H1 (cell line): ENCODE data around the gene GRIP2. TPM values are rescaled to one million over a fixed set of nuclear protein-coding genes. Genes with fewer than 3 reads are reported as not detected.

ENCODE experiments used
- CTCF ChIA-PET: fragments of 300-600 bp; sonication (Branson Sonifier 250); formaldehyde crosslinking; loops from one replicate; lab custom pipeline; 2021; ENCODE audit not compliant: partially characterized antibody; lab: Charles Lee
- POLR2A ChIA-PET: fragments of 300-600 bp; sonication (Branson Sonifier 250); formaldehyde crosslinking; loops from one replicate; lab custom pipeline; 2021; ENCODE audit warnings: inconsistent platforms; ENCODE audit not compliant: partially characterized antibody; lab: Charles Lee
- DNase-seq, 2 experiments: peaks; one replicate each; pipeline versions ENCODE4 v3.0.0 to v3.0.0-alpha.2; 2010 to 2022; ENCODE audit warnings: low spot score in 2 of 2, low read depth in 1 of 2, mixed read lengths in 1 of 2
- FAIRE-seq: peaks from 2 replicates; lab custom pipeline; 2011; peaks lifted over from hg19 to GRCh38; lab: Jason Lieb, UNC
- H2AFZ ChIP-seq: 2 replicates; pipeline ENCODE4 v1.8.1; 2012; ENCODE audit warnings: low read length, inconsistent platforms
- H2AK5ac ChIP-seq: 2 replicates; pipeline ENCODE4 v1.6.1; 2013; ENCODE audit warnings: low read depth, low read length
- H2BK120ac ChIP-seq: replicated peaks from 2 replicates; pipeline ENCODE3; 2013; ENCODE audit warnings: low read depth, low read length, inconsistent platforms
- H2BK12ac ChIP-seq: 2 replicates; pipeline ENCODE4 v1.6.1; 2013; ENCODE audit warnings: low read depth, low read length
- H2BK15ac ChIP-seq: 2 replicates; pipeline ENCODE4 v1.6.1; 2013; ENCODE audit warnings: low read length
- H2BK20ac ChIP-seq: 2 replicates; pipeline ENCODE4 v1.6.1; 2013; ENCODE audit warnings: low read length
- H2BK5ac ChIP-seq: 2 replicates; pipeline ENCODE4 v1.6.1; 2013; ENCODE audit warnings: low read depth, low read length
- H3K14ac ChIP-seq: 2 replicates; pipeline ENCODE4 v1.6.1; 2013; ENCODE audit warnings: inconsistent platforms; ENCODE audit not compliant: insufficient read length
- H3K18ac ChIP-seq: 2 replicates; pipeline ENCODE4 v1.6.1; 2013; ENCODE audit warnings: low read length; ENCODE audit errors: extremely low read depth
- H3K23ac ChIP-seq: 2 replicates; pipeline ENCODE4 v1.6.1; 2013; ENCODE audit warnings: inconsistent platforms; ENCODE audit not compliant: insufficient read length
- H3K23me2 ChIP-seq: 2 replicates; pipeline ENCODE4 v1.6.1; 2013; ENCODE audit warnings: low read depth, low read length
- H3K27ac ChIP-seq: 2 replicates; pipeline ENCODE4 v1.6.1; 2011; ENCODE audit warnings: low read depth, low read length, inconsistent platforms
- H3K27me3 ChIP-seq, 4 experiments: replicated peaks in 1 of 4; 1 replicate in 1 of 4; 2 replicates in 3 of 4; pipeline versions ENCODE4 v1.6.1 to v1.8.1; 2011 to 2013; ENCODE audit warnings: low read length in 3 of 4, mild to moderate bottlenecking in 3 of 4, inconsistent platforms in 2 of 4, mixed read lengths in 2 of 4, moderate library complexity in 1 of 4; ENCODE audit not compliant: control insufficient read depth in 3 of 4, insufficient read depth in 3 of 4; ENCODE audit errors: extremely low read depth in 1 of 4
- H3K36me3 ChIP-seq, 4 experiments: 2 replicates each; pipeline versions ENCODE4 v1.6.1 to v1.8.1; 2011 to 2013; ENCODE audit warnings: mild to moderate bottlenecking in 4 of 4, low read length in 3 of 4, moderate library complexity in 2 of 4, control low read depth in 1 of 4, inconsistent platforms in 1 of 4; ENCODE audit not compliant: insufficient read depth in 4 of 4, control insufficient read depth in 2 of 4
- H3K4ac ChIP-seq: replicated peaks from 2 replicates; pipeline ENCODE3; 2013; ENCODE audit warnings: low read length, low read depth, mixed read lengths, inconsistent platforms; ENCODE audit not compliant: insufficient read length
- H3K4me1 ChIP-seq, 4 experiments: replicated peaks in 1 of 4; 1 replicate in 1 of 4; 2 replicates in 3 of 4; pipeline versions ENCODE4 v1.6.1 to v1.8.1; 2011 to 2013; ENCODE audit warnings: low read length in 3 of 4, inconsistent platforms in 2 of 4, mixed read lengths in 1 of 4; ENCODE audit not compliant: insufficient read depth in 4 of 4, control insufficient read depth in 3 of 4
- H3K4me2 ChIP-seq, 2 experiments: 2 replicates each; pipeline versions ENCODE4 v1.6.1 to v1.8.1; 2011 to 2013; ENCODE audit warnings: low read depth in 2 of 2, low read length in 2 of 2, control low read depth in 1 of 2, inconsistent platforms in 1 of 2, mild to moderate bottlenecking in 1 of 2; ENCODE audit not compliant: insufficient read depth in 1 of 2
- H3K4me3 ChIP-seq, 4 experiments: fragments of 200-600, 300-600 bp in 1 of 4; sonication (generic), shearing (Covaris generic), sonication (Bioruptor Twin) in 1 of 4; 2 replicates each; pipeline versions ENCODE4 v1.5.1 to v1.8.1; 2011 to 2016; ENCODE audit warnings: low read length in 4 of 4, low read depth in 3 of 4, control low read depth in 2 of 4, inconsistent platforms in 2 of 4, mild to moderate bottlenecking in 2 of 4, mixed read lengths in 1 of 4, moderate library complexity in 1 of 4; ENCODE audit not compliant: insufficient read depth in 2 of 4; ENCODE audit errors: extremely low read depth in 1 of 4
- H3K56ac ChIP-seq: replicated peaks from 2 replicates; pipeline ENCODE3; 2013; ENCODE audit warnings: low read depth, mild to moderate bottlenecking, mixed read lengths, low read length, inconsistent platforms; ENCODE audit not compliant: insufficient read length
- H3K79me1 ChIP-seq: 2 replicates; pipeline ENCODE4 v1.6.1; 2013; ENCODE audit warnings: low read depth, low read length, control low read depth
- H3K79me2 ChIP-seq, 2 experiments: 2 replicates each; pipeline versions ENCODE4 v1.6.1 to v1.8.1; 2012 to 2013; ENCODE audit warnings: low read length in 2 of 2, mild to moderate bottlenecking in 2 of 2, inconsistent platforms in 1 of 2; ENCODE audit not compliant: insufficient read depth in 2 of 2, control insufficient read depth in 1 of 2
- H3K9ac ChIP-seq, 4 experiments: replicated peaks in 1 of 4; 1 replicate in 1 of 4; 2 replicates in 3 of 4; pipeline versions ENCODE4 v1.6.1 to v1.8.1; 2011 to 2013; ENCODE audit warnings: low read depth in 3 of 4, low read length in 3 of 4, control low read depth in 2 of 4, mild to moderate bottlenecking in 2 of 4, moderate library complexity in 2 of 4, inconsistent platforms in 1 of 4; ENCODE audit errors: extremely low read depth in 1 of 4
- H3K9me3 ChIP-seq, 2 experiments: 2 replicates each; pipeline versions ENCODE4 v1.6.1 to v1.8.1; 2012 to 2013; ENCODE audit warnings: mild to moderate bottlenecking in 2 of 2, moderate library complexity in 2 of 2, control low read depth in 1 of 2, inconsistent platforms in 1 of 2, low read depth in 1 of 2, low read length in 1 of 2, mixed read lengths in 1 of 2; ENCODE audit not compliant: insufficient read depth in 2 of 2
- H4K20me1 ChIP-seq, 2 experiments: replicated peaks in 1 of 2; 2 replicates each; pipeline versions ENCODE3 to v1.8.1; 2011 to 2013; ENCODE audit warnings: inconsistent platforms in 2 of 2, low read length in 2 of 2, mild to moderate bottlenecking in 1 of 2; ENCODE audit not compliant: insufficient read depth in 2 of 2, control insufficient read depth in 1 of 2
- H4K5ac ChIP-seq: 2 replicates; pipeline ENCODE4 v1.6.1; 2013; ENCODE audit warnings: low read length, low read depth, mixed read lengths, inconsistent platforms; ENCODE audit not compliant: insufficient read length
- H4K8ac ChIP-seq: 2 replicates; pipeline ENCODE4 v1.8.0; 2013; ENCODE audit warnings: mild to moderate bottlenecking, moderate library complexity, low read length, inconsistent platforms; ENCODE audit not compliant: insufficient read depth; ENCODE audit errors: extremely low read depth
- H4K91ac ChIP-seq: replicated peaks from 2 replicates; pipeline ENCODE3; 2013; ENCODE audit warnings: low read length, mixed read lengths, inconsistent platforms; ENCODE audit not compliant: insufficient read length
- SP2 ChIP-seq: IDR thresholded peaks from 2 replicates; pipeline ENCODE4 v1.6.1; 2012; ENCODE audit warnings: mild to moderate bottlenecking, low read length, inconsistent platforms
- SRF ChIP-seq: IDR thresholded peaks from 2 replicates; pipeline ENCODE4 v1.6.1; 2011; ENCODE audit warnings: mild to moderate bottlenecking, low read depth, low read length, moderate library complexity
- YY1 ChIP-seq: IDR thresholded peaks from 2 replicates; pipeline ENCODE4 v1.6.1; 2011; ENCODE audit warnings: low read depth, mild to moderate bottlenecking, low read length
- WGBS, 2 experiments: shearing (Covaris generic) in 1 of 2; methylation state at CpG; one replicate each; pipeline versions ENCODE4 v1.1.6 to v1.1.7; 2013 to 2015; ENCODE audit warnings: low lambda C conversion rate in 2 of 2, mixed read lengths in 2 of 2, inconsistent platforms in 1 of 2, low coverage in 1 of 2, missing lambda C conversion rate in 1 of 2; ENCODE audit not compliant: insufficient replicate concordance in 2 of 2, insufficient coverage in 1 of 2, insufficient read length in 1 of 2; ENCODE audit errors: extremely low coverage in 1 of 2, missing lambda C conversion rate in 1 of 2; 5-methylcytosine and 5-hydroxymethylcytosine counted together
- polyA plus RNA-seq, 7 experiments: library from polyadenylated mRNA; depleted of rRNA in 3 of 7; stranded (reverse) in 5 of 7; unstranded in 2 of 7; fragments of >200 nt in 5 of 7; fragments of 200-250 nt in 2 of 7; gene quantifications; 1 replicate in 5 of 7; 2 replicates in 1 of 7; 4 replicates in 1 of 7; pipeline versions ENCODE4 v1.2.1 to v1.2.3, GENCODE V29; 2011 to 2013; ENCODE audit warnings: missing spikeins in 2 of 7, mixed read lengths in 2 of 7
- total RNA-seq: library from RNA; stranded (reverse); fragmentation: NEBNext Ultra II Directional; extraction: Animal tissue kit (Norgen Biotek cat#: 25700); gene quantifications from 2 replicates; pipeline ENCODE4 v1.2.1, GENCODE V29; 2021
- TF ChIP-seq, protein P1 (sequence below): IDR thresholded peaks from 2 replicates; pipeline ENCODE4 v1.6.1; 2011; ENCODE audit warnings: low read depth, mild to moderate bottlenecking, low read length; ENCODE audit not compliant: insufficient read depth
- TF ChIP-seq, protein P2 (sequence below): IDR thresholded peaks from 2 replicates; pipeline ENCODE4 v1.6.1; 2012; ENCODE audit warnings: low read length, inconsistent platforms

The GRIP2 gene
- total and polyA plus RNA-seq, 2 of the 8 experiments (the other 6 are each of a cell fraction or from before 2014, with no cell fraction given): 2.5 to 6.4 TPM

DNA sequence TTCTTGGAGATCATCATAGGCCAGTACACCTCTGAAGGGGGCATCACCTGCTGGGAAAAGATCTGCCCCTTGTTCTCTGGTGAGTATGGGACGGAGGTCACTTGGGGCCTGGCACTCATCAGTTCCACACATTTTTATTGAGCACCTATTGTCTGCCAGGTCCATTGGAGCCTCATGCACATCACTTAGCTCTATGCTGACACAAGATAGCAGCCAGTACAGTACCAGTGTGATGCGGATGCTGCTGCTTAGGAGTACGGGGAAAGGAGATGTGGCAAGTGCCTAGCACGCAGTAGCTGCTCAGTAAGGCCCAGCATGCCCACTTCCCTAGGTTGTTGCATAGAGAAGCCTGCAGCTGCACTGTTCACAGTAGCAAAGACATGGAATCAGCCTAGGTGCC, 94.4 kb downstream of the GRIP2 start:
- CTCF ChIA-PET: interaction anchor here (0.6 to 2.5 kb wide), 5 partner anchors 12 to 185 kb away, joined by 3 to 7 read pairs (median 3); no protein-coding TSS in a partner anchor
- POLR2A ChIA-PET: interaction anchor here (0.9 to 1.3 kb wide), 2 partner anchors 9 to 220 kb away, joined by 3 read pairs; no protein-coding TSS in a partner anchor
- TF ChIP-seq SP2: no peak
- TF ChIP-seq, protein P1, sequence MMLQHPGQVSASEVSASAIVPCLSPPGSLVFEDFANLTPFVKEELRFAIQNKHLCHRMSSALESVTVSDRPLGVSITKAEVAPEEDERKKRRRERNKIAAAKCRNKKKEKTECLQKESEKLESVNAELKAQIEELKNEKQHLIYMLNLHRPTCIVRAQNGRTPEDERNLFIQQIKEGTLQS: no peak
- no peak for TF ChIP-seq YY1
- TF ChIP-seq SRF: no peak
- TF ChIP-seq, protein P2, sequence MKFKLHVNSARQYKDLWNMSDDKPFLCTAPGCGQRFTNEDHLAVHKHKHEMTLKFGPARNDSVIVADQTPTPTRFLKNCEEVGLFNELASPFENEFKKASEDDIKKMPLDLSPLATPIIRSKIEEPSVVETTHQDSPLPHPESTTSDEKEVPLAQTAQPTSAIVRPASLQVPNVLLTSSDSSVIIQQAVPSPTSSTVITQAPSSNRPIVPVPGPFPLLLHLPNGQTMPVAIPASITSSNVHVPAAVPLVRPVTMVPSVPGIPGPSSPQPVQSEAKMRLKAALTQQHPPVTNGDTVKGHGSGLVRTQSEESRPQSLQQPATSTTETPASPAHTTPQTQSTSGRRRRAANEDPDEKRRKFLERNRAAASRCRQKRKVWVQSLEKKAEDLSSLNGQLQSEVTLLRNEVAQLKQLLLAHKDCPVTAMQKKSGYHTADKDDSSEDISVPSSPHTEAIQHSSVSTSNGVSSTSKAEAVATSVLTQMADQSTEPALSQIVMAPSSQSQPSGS: no peak

More for the DNA sequence above, 94.4 kb downstream of the GRIP2 start:
- peaks cover 4 to 23% of the 10 kb centered on the region in 2 experiments for H4K20me1 ChIP-seq
- H2BK12ac ChIP-seq: no peak overlapping the region
- H3K23me2 ChIP-seq: peaks cover 6% of the 10 kb centered on the region; the same call in 1 of the 2 replicates
- H3K18ac ChIP-seq: no peak overlapping the region
- no peak overlapping the region for H4K5ac ChIP-seq
- H3K4me2 ChIP-seq: no peak overlapping the region
- no peaks in the 10 kb centered on the region; a peak in 1 of 7 replicates for H3K27me3 ChIP-seq
- no peak overlapping the region for H3K27ac ChIP-seq
- H3K4me1 ChIP-seq: peaks cover 0 to 3% (median 1%) of the 10 kb centered on the region in 4 experiments; a peak in 6 of 7 replicates
- H2BK5ac ChIP-seq: no peak overlapping the region
- H2BK20ac ChIP-seq: no peak overlapping the region
- FAIRE-seq (no peak), DNase-seq (no peak)
- no peak overlapping the region for H4K91ac ChIP-seq
- no peak overlapping the region for H3K56ac ChIP-seq
- no peak overlapping the region for H2AK5ac ChIP-seq
- no peak overlapping the region for H2AFZ ChIP-seq
- H3K79me2 ChIP-seq: peaks cover 0 to 14% of the 10 kb centered on the region in 2 experiments; a peak in 1 of 4 replicates
- no peak overlapping the region for H3K23ac ChIP-seq
- H3K14ac ChIP-seq: no peak overlapping the region
- no peak overlapping the region for H4K8ac ChIP-seq
- peaks cover 27% of the 10 kb centered on the region for H3K79me1 ChIP-seq
- H2BK120ac ChIP-seq: no peak overlapping the region
- H3K4me3 ChIP-seq: no peak overlapping the region
- no peak overlapping the region for H3K4ac ChIP-seq
- 88% methylated on average over 4 of the region's 4 CpGs; no CpG with 5 or more reads in 1 of the 2 experiments for WGBS, 2 experiments
- peaks cover 27 to 57% (median 39%) of the 10 kb centered on the region in 4 experiments for H3K36me3 ChIP-seq
- H3K9me3 ChIP-seq: no peaks in the 10 kb centered on the region
- H2BK15ac ChIP-seq: no peak overlapping the region
- H3K9ac ChIP-seq: no peak overlapping the region
